AG09319 (cell line): ENCODE data around the gene SRSF2.
"Not testable (repeated sequence)": the region's sequence is repeated elsewhere in the genome, so short reads cannot be mapped to it uniquely, and the experiment has no call there.

Experiments used
- DNase-seq: peaks from one replicate; pipeline ENCODE4 v3.0.0-alpha.2; 2010; ENCODE audit warnings: low read depth; ENCODE audit errors: extremely low read depth
- TF ChIP-seq, protein P1 (sequence below): IDR thresholded peaks from 2 replicates; pipeline ENCODE4 v1.5.1; 2011; ENCODE audit warnings: low read depth, mild to moderate bottlenecking, inconsistent platforms, low read length, moderate library complexity

SRSF2 gene

DNA sequence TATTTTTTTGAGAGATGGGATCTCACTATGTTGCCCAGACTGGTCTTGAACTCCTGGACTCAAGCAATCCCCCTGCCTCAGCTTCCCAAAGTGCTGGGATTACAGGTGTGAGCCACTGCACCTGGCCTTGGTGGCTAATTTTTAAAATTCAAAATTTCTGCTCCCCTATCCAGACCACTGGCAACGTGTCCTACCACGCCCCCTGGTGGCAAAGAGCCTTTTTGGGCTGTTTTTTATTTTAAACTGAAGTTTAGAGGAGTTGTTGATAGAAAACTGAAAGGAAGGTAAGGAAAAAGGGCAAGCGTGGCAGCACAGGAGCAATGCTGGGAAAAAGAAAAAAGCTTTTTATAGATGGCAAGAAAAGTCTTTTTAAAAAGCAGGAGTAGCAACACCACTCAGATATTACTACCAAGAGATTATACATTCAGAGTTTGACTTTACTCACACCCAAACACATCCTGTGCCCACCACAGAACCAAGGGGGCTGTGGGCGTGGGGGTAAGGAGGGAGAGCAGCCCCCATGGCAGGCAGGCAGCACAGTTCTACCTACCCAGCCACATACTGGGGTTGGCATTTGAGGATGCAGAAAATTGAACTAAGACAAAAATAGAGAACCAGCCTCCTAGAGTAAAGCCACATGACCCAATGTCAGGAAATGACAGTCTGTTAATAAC is 22.2 kb downstream of the SRSF2 start:
- no peak for DNase-seq
- TF ChIP-seq, protein P1, sequence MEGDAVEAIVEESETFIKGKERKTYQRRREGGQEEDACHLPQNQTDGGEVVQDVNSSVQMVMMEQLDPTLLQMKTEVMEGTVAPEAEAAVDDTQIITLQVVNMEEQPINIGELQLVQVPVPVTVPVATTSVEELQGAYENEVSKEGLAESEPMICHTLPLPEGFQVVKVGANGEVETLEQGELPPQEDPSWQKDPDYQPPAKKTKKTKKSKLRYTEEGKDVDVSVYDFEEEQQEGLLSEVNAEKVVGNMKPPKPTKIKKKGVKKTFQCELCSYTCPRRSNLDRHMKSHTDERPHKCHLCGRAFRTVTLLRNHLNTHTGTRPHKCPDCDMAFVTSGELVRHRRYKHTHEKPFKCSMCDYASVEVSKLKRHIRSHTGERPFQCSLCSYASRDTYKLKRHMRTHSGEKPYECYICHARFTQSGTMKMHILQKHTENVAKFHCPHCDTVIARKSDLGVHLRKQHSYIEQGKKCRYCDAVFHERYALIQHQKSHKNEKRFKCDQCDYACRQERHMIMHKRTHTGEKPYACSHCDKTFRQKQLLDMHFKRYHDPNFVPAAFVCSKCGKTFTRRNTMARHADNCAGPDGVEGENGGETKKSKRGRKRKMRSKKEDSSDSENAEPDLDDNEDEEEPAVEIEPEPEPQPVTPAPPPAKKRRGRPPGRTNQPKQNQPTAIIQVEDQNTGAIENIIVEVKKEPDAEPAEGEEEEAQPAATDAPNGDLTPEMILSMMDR = peak; percentile 83

DNA sequence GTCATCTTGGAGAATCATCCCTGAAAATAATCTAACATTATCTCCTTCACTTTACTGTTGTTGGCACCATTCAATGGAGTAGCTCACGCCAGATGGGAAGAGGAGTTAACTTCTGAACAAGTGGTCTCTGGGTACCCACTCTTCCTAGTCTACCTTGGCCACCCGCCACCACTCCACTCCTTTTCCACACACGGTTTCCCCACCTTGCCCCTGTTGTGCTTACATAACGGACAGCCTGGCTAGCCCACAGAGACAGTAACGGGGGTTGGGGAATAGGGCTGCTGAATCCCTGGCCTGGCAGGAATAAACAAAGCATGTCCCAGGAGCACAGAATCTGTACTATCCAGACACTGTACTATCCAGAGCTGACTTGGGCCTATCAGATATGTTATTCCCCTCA is 22.8 kb downstream of the SRSF2 start:
- TF ChIP-seq, protein P1 = no peak

DNA sequence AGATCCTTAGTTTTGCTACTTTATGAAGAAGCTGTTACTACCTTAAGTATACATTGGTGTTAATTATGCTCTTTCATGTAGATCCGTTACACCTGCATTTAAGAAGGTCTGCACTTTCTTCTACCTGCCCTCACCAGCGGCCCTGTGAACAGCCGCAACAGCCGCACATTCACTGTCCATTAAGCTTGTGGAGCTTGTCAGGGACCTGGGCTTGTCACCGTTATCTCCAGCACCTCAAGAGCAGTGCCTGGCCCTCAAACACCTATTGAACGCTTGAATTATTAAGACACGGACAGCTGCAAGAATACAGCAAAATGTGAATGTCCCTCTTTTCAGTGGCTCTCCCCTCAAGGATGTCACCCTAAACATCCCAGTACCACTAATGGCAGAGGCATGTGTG is 23.4 kb downstream of the SRSF2 start:
- no peak for DNase-seq

More for the DNA sequence above, 22.8 kb downstream of the SRSF2 start:
- no peak for DNase-seq

DNA sequence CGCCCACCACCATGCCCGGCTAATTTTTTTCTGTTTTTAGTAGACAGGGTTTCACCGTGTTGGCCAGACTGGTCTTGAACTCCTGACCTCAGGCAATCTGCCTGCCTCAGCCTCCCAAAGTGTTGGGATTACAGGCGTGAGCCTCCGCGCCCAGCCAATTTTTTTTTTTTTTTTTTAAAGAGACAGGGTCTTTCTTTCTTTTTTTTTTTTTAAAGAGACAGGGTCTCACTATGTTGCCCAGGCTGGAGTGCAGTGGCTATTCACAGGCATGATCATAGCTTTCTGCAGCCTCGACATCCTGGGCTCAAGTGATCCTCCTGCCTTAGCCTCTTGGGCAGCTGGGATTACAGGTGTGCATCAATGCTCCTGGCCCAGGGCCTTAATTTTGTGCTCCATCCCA is 24.8 kb downstream of the SRSF2 start:
- not testable (repeated sequence) for DNase-seq

More for the DNA sequence above, 23.4 kb downstream of the SRSF2 start:
- TF ChIP-seq, protein P1 = no peak

DNA sequence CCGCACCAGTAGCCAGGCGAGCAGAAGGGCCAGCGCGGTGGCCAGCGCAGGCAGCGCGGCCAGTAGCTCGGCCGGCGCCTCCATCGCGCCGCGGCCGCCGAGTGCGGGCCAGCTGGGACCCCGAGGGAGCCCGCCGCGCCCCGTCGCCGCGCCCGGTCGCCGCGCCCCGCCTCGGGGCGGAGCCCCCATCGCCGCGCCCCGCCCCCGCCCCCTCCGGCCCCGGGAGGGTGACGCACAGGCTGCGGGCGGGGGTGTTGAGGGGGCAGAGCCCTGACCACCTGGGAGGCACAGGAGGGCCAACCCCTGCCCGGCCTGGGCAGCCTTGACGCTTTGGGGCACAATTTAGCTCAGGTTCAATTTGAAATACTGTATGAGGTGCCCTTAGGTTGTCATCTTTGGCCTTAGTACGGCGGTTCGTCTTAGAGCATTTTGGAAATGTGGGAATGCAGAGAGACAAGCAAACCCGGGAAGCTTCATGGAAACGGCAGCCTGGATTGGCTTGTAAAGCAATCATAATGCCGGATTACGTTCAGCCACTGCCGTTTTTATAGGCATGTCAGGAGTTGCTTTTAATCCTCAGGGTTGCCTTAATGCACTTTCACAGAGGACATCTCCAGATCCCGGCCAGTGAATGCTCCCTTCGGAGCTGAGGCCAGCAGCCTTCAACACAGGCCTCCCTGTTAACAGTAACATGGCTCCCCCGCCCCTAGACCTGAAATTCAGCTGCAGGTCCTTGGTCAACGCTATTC is 26.1 kb downstream of the SRSF2 start, which contains the start of gene MXRA7:
Gene MXRA7 (minus strand): TSS at position 103 of the 749 bp plus-strand sequence. CDS start 19 bp downstream, at position 84.
- TF ChIP-seq, protein P1 = no peak
- no peak for DNase-seq

DNA sequence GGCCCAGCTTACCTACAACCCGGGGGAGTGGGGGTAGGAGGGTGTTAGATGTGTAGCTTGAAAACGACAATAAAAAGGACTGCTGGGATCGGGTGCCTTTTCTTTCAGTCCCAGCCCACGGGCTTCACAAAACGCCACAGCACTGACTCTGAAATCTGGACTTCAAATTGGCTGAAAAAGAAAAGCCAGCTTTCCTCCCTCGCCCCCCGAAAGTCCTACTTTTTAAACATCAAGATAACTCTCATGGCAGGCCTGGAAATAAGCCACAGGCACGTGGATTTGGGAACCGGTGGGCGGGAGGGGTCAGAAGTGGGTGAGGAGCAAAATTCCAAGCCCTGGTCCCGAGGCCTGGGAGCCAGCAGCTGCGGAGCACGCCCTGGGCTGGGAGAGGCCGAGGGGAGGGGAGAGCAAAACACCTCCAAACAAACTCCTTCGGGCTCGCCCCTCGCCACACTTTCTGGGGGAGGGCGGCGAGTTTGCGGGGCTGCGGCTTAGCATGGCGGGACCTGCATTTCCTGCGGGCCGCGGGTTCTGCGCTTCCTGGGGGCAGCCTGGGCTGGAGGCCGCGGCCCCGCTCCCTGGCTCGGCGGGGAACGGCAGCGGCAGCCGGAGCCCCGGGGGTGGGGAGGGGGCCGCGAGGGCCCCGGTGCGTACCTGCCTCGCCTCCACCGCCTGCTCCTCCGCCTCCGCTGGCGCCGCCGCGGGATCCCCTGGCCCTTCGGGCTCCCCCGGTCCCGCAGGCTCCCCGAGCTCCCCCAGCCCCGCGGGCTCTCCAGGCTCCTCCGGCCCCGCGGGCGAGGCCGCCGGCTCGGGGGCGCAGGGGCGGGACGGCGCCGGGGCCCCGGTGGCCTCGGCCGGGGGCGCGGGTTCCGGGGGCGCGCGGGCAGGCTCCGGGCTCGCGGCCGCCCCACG is 26.9 kb downstream of the SRSF2 start:
- not testable (repeated sequence) for DNase-seq

DNA sequence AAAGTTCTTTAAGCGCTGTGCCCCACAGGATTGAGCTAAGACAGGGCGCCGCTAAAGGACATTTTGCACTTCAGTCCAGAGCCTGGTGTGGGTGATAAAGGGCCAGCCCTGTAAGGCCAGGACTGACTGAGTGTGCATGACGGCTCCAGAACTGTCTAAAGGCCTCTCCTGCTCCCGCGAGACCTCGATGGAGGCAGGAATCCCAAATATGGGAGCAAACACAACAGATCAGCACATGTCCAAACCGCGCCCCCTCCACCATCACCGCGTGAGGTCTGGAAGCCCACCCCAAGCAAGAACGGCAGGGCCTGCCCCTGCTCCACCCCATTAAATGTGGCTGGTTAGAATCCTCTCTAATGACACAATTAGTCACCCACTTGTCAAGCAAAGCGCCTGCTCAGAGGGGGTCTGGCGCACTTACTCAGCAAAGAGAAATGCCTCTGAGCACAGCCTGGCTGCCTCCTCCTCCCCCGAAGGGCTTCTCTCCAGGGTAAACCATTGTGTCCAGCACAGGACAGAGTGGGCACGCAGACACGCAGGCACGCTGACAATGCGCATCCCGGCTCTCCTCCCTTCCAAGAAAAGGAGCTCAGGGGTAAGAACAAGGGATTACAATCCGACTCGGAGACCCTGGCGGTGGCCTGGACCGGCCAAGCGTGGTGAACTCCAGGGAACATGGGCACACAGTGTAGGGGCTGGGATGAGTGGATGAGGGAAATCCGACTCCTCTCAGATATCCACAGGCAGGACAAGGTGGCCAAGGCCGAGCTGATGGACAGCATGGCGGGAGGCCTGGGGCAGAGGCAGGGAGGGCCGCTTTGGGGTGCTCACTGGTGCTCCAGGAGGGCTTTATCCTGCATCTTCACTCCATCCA is 27.8 kb downstream of the SRSF2 start:
- TF ChIP-seq, protein P1 = no peak
- DNase-seq = peak; percentile 75
